D721Med (cell line): ENCODE data around the gene ITPRID1.

Experiments
- DNase-seq: peaks from one replicate; pipeline ENCODE4 v3.0.0; 2011; ENCODE audit warnings: low spot score; ENCODE audit not compliant: insufficient read length
- FAIRE-seq: peaks from 2 replicates; lab custom pipeline; 2011; peaks lifted over from hg19 to GRCh38; lab: Jason Lieb, UNC
- CTCF ChIP-seq: IDR thresholded peaks from 2 replicates; pipeline ENCODE4 v1.5.1; 2012; ENCODE audit warnings: mild to moderate bottlenecking, control low read depth; ENCODE audit not compliant: insufficient read depth; ENCODE audit errors: missing control alignments

ITPRID1 gene

GRCh38 chr7:31492086-31492485, 21.8 kb upstream of the ITPRID1 start:
- DNase-seq = no peak
- FAIRE-seq = no peak
- TF ChIP-seq CTCF = no peak

DNA sequence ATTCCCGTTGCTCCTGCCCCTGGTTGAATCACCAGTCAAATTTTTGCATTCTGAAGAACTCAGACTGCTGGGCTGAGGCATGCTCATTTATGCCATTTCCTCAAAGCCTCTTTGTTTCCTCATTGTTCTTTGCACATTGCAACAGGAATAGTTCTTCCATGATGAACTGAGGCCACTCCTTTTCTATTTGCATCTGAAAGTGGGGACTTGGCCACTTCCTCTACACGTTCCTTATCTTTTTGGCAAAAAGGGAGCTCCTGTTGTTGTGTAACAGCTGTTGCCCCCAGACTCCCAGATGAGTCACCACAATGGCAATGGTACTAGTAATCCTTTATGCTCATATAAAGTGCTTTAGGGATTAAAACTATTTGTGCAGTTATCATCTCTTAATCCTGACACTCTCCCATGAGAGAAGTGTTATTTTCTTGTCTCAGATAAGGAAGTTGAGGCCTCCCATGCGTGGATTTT, 20.1 kb upstream of the ITPRID1 start:
- no peak for TF ChIP-seq CTCF
- DNase-seq = no peak
- FAIRE-seq = no peak

- no peak for TF ChIP-seq CTCF
- DNase-seq (no peak), FAIRE-seq (no peak)
Observed at GRCh38 chr7:31494421-31494820, 19.5 kb upstream of the ITPRID1 start.

- FAIRE-seq = no peak
- no peak for TF ChIP-seq CTCF
- no peak for DNase-seq
Observed at GRCh38 chr7:31495653-31496052, 18.2 kb upstream of the ITPRID1 start.

GRCh38 chr7:31497516-31497915, 16.4 kb upstream of the ITPRID1 start:
- DNase-seq (no peak), FAIRE-seq (no peak)
- TF ChIP-seq CTCF = no peak

GRCh38 chr7:31500656-31501055, 13.2 kb upstream of the ITPRID1 start:
- no peak for DNase-seq
- no peak for TF ChIP-seq CTCF
- FAIRE-seq = no peak

DNA sequence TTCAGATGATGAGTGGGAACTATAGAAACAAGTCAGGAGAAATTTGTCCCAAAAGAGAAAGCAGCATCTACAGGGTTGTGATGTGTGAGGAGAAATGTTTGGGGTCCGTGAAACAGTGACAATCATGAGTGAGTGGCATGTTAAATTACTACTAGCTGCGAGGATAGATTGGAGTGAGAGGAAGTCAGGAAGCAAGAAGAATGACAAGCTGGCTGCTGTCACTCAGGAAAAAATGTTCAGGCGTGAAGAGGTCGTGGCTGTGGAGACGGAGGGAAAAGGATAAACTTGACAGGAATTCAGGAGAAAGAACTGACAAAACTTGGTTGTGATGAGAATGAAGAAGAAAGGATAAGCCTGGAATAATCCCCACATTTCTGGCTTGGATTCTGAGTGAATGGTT, 5.1 kb upstream of the ITPRID1 start:
- FAIRE-seq (no peak), DNase-seq (no peak)
- no peak for TF ChIP-seq CTCF
